Colonic mucosa (tissue), 4 donors: ENCODE measurements around the gene ALAS2. TPM values are rescaled to one million over a fixed set of nuclear protein-coding genes. Genes with fewer than 3 reads are reported as not detected.
"Not testable (repeated sequence)": the region's sequence is repeated elsewhere in the genome, so short reads cannot be mapped to it uniquely, and the experiment has no call there.

Experiments used
- DNase-seq: peaks from one replicate; pipeline ENCODE4 v3.0.0-alpha.2; 2020
- H3K27ac ChIP-seq: fragments of 200-600 bp; one replicate; pipeline ENCODE4 v1.8.0; 2021
- H3K27me3 ChIP-seq: fragments of 200-600 bp; one replicate; pipeline ENCODE4 v1.8.0; 2021
- H3K36me3 ChIP-seq: fragments of 200-600 bp; one replicate; pipeline ENCODE4 v1.8.0; 2021
- H3K4me1 ChIP-seq: fragments of 200-600 bp; one replicate; pipeline ENCODE4 v1.8.0; 2021; ENCODE audit warnings: mild to moderate bottlenecking
- H3K4me3 ChIP-seq: fragments of 200-600 bp; one replicate; pipeline ENCODE4 v1.8.0; 2021
- H3K9ac ChIP-seq, 2 donors: one replicate each; pipeline ENCODE4 v1.7.0; 2013; ENCODE audit warnings: control low read depth in 2 of 2, low read depth in 2 of 2, low read length in 2 of 2
- H3K9me3 ChIP-seq: fragments of 200-600 bp; one replicate; pipeline ENCODE4 v1.8.0; 2021
- intact Hi-C: fragments of 100-400 bp; cut with DNase I; formaldehyde crosslinking; loops from one replicate; pipeline ENCODE4 v1.14.1; 2022
- total RNA-seq, 2 donors: library from RNA; stranded (reverse); fragmentation: NEBNext Ultra II Directional in 1 of 2; extraction: Animal tissue kit (Norgen Biotek cat#: 25700) in 1 of 2; gene quantifications; one replicate each; pipeline ENCODE4 v1.2.1, GENCODE V29; 2021
- TF ChIP-seq, protein P1 (sequence below): fragments of 200-600 bp; IDR thresholded peaks from one replicate; pipeline ENCODE4 v1.8.0; 2022; ENCODE audit warnings: antibody characterized with exemption, mild to moderate bottlenecking
- donor health status: healthy.
- donor health status: DM: no; HTN: no; CAD: no.
- donor health status: DM: no; HTN: no; CAD: no.

The ALAS2 gene
- total RNA-seq, 2 donors from 2014 or later: 0.74 TPM; not detected in 1

DNA sequence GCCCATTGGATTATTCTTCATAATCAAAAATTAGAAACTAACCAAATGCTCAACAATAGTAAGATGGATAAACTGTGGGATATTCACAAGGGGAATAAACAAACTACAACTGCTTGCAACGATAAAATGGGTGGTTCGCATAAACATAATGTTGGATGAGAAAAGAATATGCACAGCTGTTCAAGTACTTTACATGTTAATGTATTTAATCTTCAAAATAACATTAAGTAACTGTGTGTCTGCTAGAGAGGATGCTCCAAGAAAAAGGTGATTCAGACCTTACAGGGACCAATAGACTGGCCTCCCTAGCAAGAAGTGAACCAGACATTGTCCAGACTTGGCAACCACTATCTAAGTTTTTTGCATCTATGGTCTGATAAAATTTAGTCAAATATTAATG lies 39.1 kb downstream of the ALAS2 start:
- H3K4me3 ChIP-seq: no peak overlapping the region
- TF ChIP-seq, protein P1, sequence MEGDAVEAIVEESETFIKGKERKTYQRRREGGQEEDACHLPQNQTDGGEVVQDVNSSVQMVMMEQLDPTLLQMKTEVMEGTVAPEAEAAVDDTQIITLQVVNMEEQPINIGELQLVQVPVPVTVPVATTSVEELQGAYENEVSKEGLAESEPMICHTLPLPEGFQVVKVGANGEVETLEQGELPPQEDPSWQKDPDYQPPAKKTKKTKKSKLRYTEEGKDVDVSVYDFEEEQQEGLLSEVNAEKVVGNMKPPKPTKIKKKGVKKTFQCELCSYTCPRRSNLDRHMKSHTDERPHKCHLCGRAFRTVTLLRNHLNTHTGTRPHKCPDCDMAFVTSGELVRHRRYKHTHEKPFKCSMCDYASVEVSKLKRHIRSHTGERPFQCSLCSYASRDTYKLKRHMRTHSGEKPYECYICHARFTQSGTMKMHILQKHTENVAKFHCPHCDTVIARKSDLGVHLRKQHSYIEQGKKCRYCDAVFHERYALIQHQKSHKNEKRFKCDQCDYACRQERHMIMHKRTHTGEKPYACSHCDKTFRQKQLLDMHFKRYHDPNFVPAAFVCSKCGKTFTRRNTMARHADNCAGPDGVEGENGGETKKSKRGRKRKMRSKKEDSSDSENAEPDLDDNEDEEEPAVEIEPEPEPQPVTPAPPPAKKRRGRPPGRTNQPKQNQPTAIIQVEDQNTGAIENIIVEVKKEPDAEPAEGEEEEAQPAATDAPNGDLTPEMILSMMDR: no peak
- intact Hi-C loops: no loop called here
- H3K9me3 ChIP-seq: no peaks in the 10 kb centered on the region
- no peak overlapping the region for H3K27ac ChIP-seq
- H3K4me1 ChIP-seq: no peaks in the 10 kb centered on the region
- H3K27me3 ChIP-seq: no peaks in the 10 kb centered on the region
- H3K36me3 ChIP-seq: no peaks in the 10 kb centered on the region
- no peak overlapping the region for H3K9ac ChIP-seq
- DNase-seq: no peak

DNA sequence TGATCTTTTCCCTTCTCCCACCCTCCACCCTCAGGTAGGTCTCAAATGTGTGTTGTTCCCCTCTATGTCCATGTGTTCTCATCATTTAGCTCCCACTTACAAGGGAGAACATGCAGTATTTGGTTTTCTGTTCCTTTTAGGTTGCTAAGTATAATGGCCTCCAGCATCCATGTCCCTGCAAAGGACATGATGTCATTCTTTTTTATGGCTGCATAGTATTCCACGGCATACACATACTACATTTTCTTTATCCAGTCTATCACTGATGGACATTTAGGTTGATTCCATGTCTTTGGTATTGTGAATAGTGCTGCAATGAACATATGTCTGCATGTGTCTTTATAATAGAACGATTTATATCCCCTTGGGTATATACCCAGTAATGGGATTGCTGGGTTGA lies 47.5 kb downstream of the ALAS2 start:
- intact Hi-C loops, DNase-seq: not testable (repeated sequence)

DNA sequence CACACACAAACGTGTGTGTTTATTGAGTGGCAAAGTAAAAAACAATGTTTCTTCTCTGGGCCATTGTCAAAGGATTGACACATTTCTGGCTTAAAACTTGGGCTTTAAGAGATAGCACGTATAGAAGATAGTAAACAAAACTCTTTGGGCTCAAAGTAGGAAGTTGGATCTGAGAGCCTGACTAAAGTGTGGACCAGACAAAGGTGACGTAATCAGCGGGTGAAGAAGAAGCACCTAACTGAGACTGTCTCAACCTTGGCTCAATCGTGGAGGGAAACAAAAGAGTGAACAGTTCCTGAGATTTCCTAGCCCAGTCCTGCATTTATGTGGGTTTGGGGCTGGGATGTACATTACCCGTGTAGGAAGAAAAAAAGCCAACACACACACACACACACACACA lies 50.4 kb downstream of the ALAS2 start:
- Histone ChIP-seq H3K4me1 (no peaks in the 10 kb centered on the region), H3K9me3 (no peaks in the 10 kb centered on the region), H3K9ac (no peak overlapping the region), H3K4me3 (no peak overlapping the region), H3K27ac (no peak overlapping the region), H3K36me3 (no peaks in the 10 kb centered on the region), H3K27me3 (no peaks in the 10 kb centered on the region)
- TF ChIP-seq, protein P1: no peak
- intact Hi-C loops: no loop called here
- no peak for DNase-seq

More for the DNA sequence above, 47.5 kb downstream of the ALAS2 start:
- not testable (repeated sequence) for H3K9me3 ChIP-seq, H3K9ac ChIP-seq, H3K36me3 ChIP-seq, H3K4me3 ChIP-seq, H3K4me1 ChIP-seq, H3K27ac ChIP-seq, H3K27me3 ChIP-seq

DNA sequence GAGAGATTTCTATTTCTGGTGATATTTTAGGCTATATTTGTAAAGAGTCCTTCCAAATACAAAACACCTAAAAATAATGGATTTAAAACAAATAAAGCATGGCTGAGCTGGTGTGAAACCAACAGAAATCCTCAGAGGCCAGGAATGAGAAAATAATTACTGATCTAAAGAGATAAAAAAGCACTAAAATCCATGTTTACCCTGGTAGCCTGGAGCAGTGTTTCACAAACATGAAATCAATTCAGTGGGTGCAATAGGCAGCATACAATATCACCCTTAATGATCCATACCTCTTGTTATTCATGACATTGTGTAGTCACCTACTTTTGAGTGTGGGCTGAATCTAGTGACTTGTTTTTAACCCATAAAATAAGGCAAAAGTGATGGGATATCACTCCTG lies 51.3 kb downstream of the ALAS2 start:
- no peaks in the 10 kb centered on the region for H3K27me3 ChIP-seq
- H3K4me3 ChIP-seq: no peak overlapping the region
- H3K4me1 ChIP-seq: no peaks in the 10 kb centered on the region
- no peaks in the 10 kb centered on the region for H3K36me3 ChIP-seq
- intact Hi-C loops: no loop called here
- H3K9ac ChIP-seq: no peak overlapping the region
- H3K27ac ChIP-seq: no peak overlapping the region
- no peak for DNase-seq
- H3K9me3 ChIP-seq: no peaks in the 10 kb centered on the region
- TF ChIP-seq, protein P1: no peak

DNA sequence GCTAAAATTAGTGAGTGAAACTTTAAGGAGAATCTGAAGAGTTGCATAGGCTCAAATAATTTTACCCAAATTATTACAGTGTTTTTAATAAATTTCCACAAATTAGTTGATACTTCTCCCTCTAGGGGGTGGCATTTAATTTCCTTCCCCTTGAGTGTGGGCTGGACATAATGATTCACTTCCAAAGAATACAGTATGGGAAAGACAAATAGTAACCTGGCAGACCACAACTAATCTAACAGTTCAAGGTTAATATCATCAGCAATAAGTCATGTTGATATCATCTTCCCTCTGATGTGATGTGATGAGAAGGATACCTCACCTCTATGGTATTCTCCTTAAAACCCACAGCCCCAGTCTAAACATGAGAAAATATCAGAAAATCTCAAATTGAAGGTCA lies 52.3 kb downstream of the ALAS2 start:
- no peak overlapping the region for H3K9ac ChIP-seq
- H3K9me3 ChIP-seq: no peaks in the 10 kb centered on the region
- intact Hi-C loops: no loop called here
- TF ChIP-seq, protein P1: no peak
- H3K36me3 ChIP-seq: no peaks in the 10 kb centered on the region
- H3K4me3 ChIP-seq: no peak overlapping the region
- no peak for DNase-seq
- no peak overlapping the region for H3K27ac ChIP-seq
- H3K27me3 ChIP-seq: no peaks in the 10 kb centered on the region
- no peaks in the 10 kb centered on the region for H3K4me1 ChIP-seq

DNA sequence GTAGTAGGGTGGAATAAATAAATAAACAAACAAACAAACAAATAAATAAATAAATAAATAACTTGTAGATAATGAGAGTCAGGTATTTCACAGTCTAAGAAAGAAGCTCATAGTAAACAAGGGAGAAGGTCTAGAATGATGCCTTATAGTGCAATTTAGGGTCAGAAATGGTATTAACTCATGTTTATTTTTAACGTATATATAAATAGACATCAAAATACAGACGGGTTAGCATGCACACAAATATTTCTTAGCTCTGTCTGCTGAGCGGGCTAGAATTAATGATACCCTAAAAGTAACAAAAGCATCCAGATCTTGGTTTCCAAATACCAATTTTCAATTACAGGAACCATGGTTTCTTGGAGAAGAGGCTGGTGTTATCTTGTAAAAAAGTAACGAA lies 53.4 kb downstream of the ALAS2 start:
- H3K27me3 ChIP-seq: no peaks in the 10 kb centered on the region
- no peak overlapping the region for H3K27ac ChIP-seq
- H3K36me3 ChIP-seq: no peaks in the 10 kb centered on the region
- intact Hi-C loops: no loop called here
- no peaks in the 10 kb centered on the region for H3K9me3 ChIP-seq
- no peak for DNase-seq
- no peaks in the 10 kb centered on the region for H3K4me1 ChIP-seq
- TF ChIP-seq, protein P1: no peak
- H3K9ac ChIP-seq: no peak overlapping the region
- no peak overlapping the region for H3K4me3 ChIP-seq
